Stimulated activated CD8-positive, alpha-beta memory T cell treated with anti-CD3 and anti-CD28 coated beads, Interleukin-4, amount 100 ng/mL, for 1 hour (primary cell): ENCODE measurements around the gene MZT2A.
"Not testable (repeated sequence)": the region's sequence is repeated elsewhere in the genome, so short reads cannot be mapped to it uniquely, and the experiment has no call there.

Experiments used
- DNase-seq, 2 donors: peaks; one replicate each; pipeline ENCODE4 v3.0.0-alpha.2; 2020; ENCODE audit warnings: low read depth in 2 of 2, low spot score in 1 of 2

MZT2A gene

GRCh38 chr2:131470944-131471343 lies 21.3 kb downstream of the MZT2A start:
- DNase-seq: not testable (repeated sequence)

- not testable (repeated sequence) for DNase-seq
These were observed 24.5 kb downstream of the MZT2A start for GRCh38 chr2:131467722-131468121.

- DNase-seq: not testable (repeated sequence)
These were observed 37.3 kb downstream of the MZT2A start for GRCh38 chr2:131454914-131455313.

- DNase-seq: not testable (repeated sequence)
These were observed 40.8 kb downstream of the MZT2A start for GRCh38 chr2:131451265-131451949.

GRCh38 chr2:131447981-131448380 lies 44.2 kb downstream of the MZT2A start:
- DNase-seq: not testable (repeated sequence)

- no peak for DNase-seq
These were observed 46.3 kb downstream of the MZT2A start for GRCh38 chr2:131445896-131446295.

GRCh38 chr2:131445515-131445797 lies 46.7 kb downstream of the MZT2A start:
- DNase-seq: not testable (repeated sequence)

GRCh38 chr2:131444736-131445514 lies 47.3 kb downstream of the MZT2A start:
- not testable (repeated sequence) for DNase-seq

- not testable (repeated sequence) for DNase-seq
These were observed 51.3 kb downstream of the MZT2A start for GRCh38 chr2:131440742-131441468.
